ENCODE data around the gene ZEB2.

GRCh38 chr2:144350151-144350802 lies 169.6 kb downstream of the ZEB2 start:
- TF ChIP-seq CTCF (IDR thresholded peaks at IDR 0.05) (no peak), POLR2A (IDR thresholded peaks at IDR 0.05) (no peak)

Data from uterus (tissue), 2 donors.